GM10248 (cell line): ENCODE data around the gene TTLL5.

Experiments
- CTCF ChIA-PET: fragments of 300-600 bp; sonication (Branson Sonifier 250); formaldehyde crosslinking; extraction: SDS; loops from one replicate; lab custom pipeline; 2021; ENCODE audit warnings: antibody characterized with exemption; lab: Yijun Ruan, JAX
- POLR2A ChIA-PET: fragments of 350-650 bp; sonication (Branson Sonifier 250); formaldehyde crosslinking; extraction: SDS; loops from one replicate; lab custom pipeline; 2020; ENCODE audit warnings: antibody characterized with exemption; lab: Yijun Ruan, JAX
- DNase-seq: peaks from one replicate; pipeline ENCODE4 v3.0.0; 2012; ENCODE audit errors: extremely low spot score
- CTCF ChIP-seq: IDR thresholded peaks from 2 replicates; pipeline ENCODE4 v1.5.1; 2012; ENCODE audit warnings: mild to moderate bottlenecking, low read depth; ENCODE audit errors: extremely low read depth, missing control alignments, control extremely low read depth

The TTLL5 gene

DNA sequence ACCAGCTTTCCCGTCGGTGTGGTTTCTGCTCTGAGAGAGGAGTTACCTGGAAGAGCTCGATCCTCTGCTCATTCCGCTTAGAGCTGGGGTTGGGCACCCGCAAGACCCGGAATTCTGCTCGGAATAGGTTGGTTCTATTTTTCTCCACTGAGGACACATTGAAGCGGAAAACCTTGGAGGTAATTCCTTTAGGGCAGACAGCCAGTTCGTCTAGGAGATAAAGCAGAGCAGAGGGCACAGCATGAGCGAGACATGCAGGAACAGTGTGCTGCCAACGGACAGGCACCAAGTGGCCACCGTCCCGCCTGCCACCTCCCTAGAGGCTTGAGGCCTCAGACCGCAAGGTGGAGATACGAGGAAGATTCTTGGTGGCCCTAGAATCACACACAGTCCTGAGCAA, 310.5 kb downstream of the TTLL5 start:
- POLR2A ChIA-PET = no interaction called here
- CTCF ChIA-PET = interaction anchor here (1.7 kb wide), 2 partner anchors 11 to 261 kb away, joined by 6 to 10 read pairs; partner anchors contain the start of gene TGFB3
- no peak for DNase-seq
- no peak for TF ChIP-seq CTCF

- no peak for TF ChIP-seq CTCF
- ChIA-PET CTCF (interaction anchor here (1.1 to 2.8 kb wide), 5 partner anchors 9 to 264 kb away, joined by 4 to 19 read pairs (median 11); partner anchors contain the start of gene TGFB3), POLR2A (no interaction called here)
- no peak for DNase-seq
Observed at GRCh38 chr14:75972801-75973421, 311.9 kb downstream of the TTLL5 start.

DNA sequence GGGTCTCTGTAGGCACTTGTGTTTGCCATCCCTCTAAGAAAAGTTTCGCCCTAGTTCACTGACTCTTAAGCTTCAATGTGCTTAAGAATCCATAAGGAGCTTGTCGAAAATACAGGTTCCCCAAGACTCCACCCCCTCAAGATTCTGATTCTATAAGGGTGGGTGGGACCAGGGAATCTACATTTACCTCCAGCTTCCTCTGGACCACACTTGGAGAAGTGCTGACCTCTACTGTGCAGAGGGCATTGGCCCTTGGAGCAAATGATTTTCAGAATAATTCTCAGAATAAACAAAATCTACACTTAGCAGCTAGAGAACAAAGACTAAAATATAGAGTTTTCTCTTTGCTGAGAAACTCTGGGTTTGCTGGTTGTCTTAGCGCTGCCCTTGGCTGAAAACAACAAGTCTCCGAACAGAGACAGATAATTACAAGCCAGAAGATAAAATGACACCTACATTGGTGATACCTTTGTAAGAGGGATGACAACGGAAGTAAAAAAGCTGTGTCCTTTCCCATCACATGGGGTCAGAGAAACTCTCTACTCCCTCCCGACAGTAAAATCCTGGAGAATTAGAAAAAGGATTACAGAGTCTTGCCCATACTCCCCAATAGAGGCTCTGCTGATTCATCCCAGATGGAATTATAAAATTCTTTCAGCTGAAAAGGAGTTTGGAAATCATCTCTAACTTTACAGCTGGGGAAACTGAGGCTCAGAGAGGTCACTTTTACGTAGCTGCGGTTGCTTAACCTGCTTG, 316.0 kb downstream of the TTLL5 start:
- no peak for DNase-seq
- POLR2A ChIA-PET = interaction anchor here (0.6 kb wide), 1 partner anchor 478 kb away, joined by 4 read pairs; no protein-coding TSS in a partner anchor
- CTCF ChIA-PET = interaction anchor here (0.9 to 2.7 kb wide), 6 partner anchors 9 to 323 kb away, joined by 3 to 23 read pairs (median 6); partner anchors contain the start of genes ERG28 and TTLL5
- no peak for TF ChIP-seq CTCF

DNA sequence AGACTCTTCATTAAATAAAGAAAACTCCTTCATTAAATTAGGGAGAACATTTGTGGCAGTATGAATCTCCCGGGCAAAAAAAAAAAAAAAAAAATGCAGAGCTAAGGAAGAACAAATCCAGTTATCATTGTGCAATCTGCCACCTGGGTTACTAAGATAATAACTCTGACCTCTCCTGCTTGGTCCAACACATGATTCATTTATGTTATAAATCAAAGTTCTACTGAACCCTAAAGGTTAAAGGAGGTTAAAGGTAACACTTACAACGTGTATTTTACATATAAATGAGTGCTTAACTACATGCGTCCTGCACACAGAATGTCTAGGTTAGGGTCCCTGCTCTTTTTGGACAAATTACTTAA, 316.5 kb downstream of the TTLL5 start:
- TF ChIP-seq CTCF = no peak
- DNase-seq = no peak
- ChIA-PET CTCF (interaction anchor here (2.2 to 2.7 kb wide), 3 partner anchors 10 to 267 kb away, joined by 9 to 23 read pairs (median 18); no protein-coding TSS in a partner anchor), POLR2A (no interaction called here)

DNA sequence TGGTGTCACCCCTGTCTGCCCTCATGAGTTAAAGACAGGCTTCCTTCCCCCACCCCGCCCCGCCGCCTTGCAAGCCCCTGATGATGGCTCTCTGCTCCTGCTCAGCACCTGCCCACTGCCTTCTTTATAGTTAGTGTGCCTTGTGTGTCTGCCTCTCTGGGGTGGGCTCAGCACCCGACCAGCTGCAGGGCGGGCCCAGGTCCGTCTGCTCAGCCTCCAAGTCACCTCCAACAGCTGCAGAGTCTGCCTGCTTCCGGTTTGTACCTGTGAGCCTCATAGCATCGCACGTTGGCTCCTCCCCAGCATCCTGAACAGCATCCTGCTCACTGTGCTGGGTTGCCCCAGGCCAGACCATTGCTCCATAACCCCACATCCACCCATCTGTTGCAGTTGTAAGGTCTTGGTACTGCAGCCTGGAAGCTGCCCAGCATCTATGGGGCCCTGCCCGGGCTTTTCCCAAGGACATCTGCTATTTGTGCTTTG, 317.2 kb downstream of the TTLL5 start:
- POLR2A ChIA-PET = no interaction called here
- no peak for TF ChIP-seq CTCF
- CTCF ChIA-PET = interaction anchor here (1.4 to 10.6 kb wide), 7 partner anchors 9 to 402 kb away, joined by 4 to 216 read pairs (median 35); partner anchors contain the start of gene FLVCR2
- no peak for DNase-seq

- TF ChIP-seq CTCF = peak; percentile 62
- CTCF ChIA-PET = interaction anchor here (1.0 to 10.6 kb wide), 15 partner anchors 10 to 403 kb away, joined by 3 to 216 read pairs (median 5); partner anchors contain the start of gene FLVCR2
- POLR2A ChIA-PET = no interaction called here
- DNase-seq = peak; percentile 59
Observed at GRCh38 chr14:75979071-75979571, 318.1 kb downstream of the TTLL5 start.
